Uterus (tissue), 2 donors: ENCODE measurements around the gene SMIM24.

ENCODE experiments used
- CTCF ChIP-seq, 4 experiments: fragments of 200-600 bp in 2 of 4; fragments of 450-650 bp in 2 of 4; sonication (generic) in 2 of 4; IDR thresholded peaks; one replicate each; pipeline ENCODE4 v1.5.1; 2016 to 2019; ENCODE audit warnings: antibody characterized with exemption in 4 of 4, mild to moderate bottlenecking in 2 of 4, moderate library complexity in 1 of 4
- POLR2A ChIP-seq, 2 donors: fragments of 450-650 bp; IDR thresholded peaks; one replicate each; pipeline ENCODE4 v1.6.1; 2016; ENCODE audit warnings: antibody characterized with exemption in 2 of 2, mild to moderate bottlenecking in 1 of 2, moderate library complexity in 1 of 2

GRCh38 chr19:3499738-3500428 lies 19.6 kb upstream of the SMIM24 start:
- TF ChIP-seq CTCF (IDR thresholded peaks at IDR 0.05) = no peak
- no peak for TF ChIP-seq POLR2A (IDR thresholded peaks at IDR 0.05)
